Adipose tissue (tissue), 3 donors: ENCODE data around the gene SCN5A. TPM values are rescaled to one million over a fixed set of nuclear protein-coding genes. Genes with fewer than 3 reads are reported as not detected.

Experiments used
- H3K27ac ChIP-seq: one replicate; pipeline ENCODE4 v1.5.1; 2013; ENCODE audit warnings: low read depth, low read length
- WGBS, 3 donors: extraction: QIAGEN DNeasy Blood & Tissue Kit; methylation state at CpG; one replicate each; pipeline ENCODE4 v1.1.7; 2013; 5-methylcytosine and 5-hydroxymethylcytosine counted together
- polyA plus RNA-seq, 3 donors: library from polyadenylated mRNA; stranded (reverse); fragments of 200-250 nt; gene quantifications; one replicate each; pipeline ENCODE4 v1.2.3, GENCODE V29; 2013
- donor health status: healthy with polysubstance abuse.
- donor health status: Bipolar disorder and iron deficiency.
- donor health status: healthy.

The SCN5A gene
- polyA plus RNA-seq, 3 donors, result 0.06 to 0.11 (median 0.07) TPM

DNA sequence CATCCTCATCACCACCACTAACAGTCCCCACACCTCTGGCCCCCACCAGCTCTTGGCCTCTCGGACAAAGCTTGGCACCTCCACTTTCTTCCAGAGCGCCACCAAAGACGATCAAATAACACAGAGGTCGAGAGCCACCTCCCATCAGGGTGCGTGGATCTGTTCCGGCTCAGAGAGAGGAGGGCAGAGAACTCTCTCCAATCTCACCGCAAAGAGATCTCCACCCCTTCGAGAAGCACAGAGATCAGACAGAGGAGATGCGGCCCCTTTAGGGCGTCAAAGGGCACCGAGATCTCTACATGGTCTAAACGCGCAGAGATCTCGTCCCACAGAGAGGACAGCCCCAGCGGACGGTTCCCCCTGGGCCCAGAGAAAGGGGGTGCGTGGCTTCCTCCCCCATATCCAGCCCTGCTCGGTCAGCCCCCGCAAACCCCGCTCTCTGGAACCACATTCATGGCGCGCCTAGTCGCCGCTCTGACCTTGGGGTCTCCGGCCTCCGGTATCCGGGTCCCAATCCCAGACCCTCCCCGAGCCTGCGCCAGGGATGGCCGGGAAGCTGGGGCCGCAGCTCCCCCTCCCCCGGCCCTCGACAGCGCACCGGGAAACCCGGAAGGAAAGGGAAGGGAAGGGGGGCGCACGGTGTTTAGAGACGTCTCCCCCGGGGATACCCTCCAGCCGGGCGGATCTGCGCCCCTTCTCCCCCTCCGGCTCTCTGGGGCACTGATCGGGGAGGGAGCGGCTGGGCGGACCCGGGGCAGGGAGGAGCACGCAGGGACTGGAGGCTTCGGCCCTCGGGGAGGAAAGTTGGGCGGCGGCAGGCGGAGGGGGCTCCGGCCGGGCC, 608 bp downstream of the SCN5A start:
- WGBS, 3 donors, result 9 to 11% (median 10%) methylated on average over 41 to 56 of the region's 56 CpGs
- H3K27ac ChIP-seq, result no peak overlapping the region

- H3K27ac ChIP-seq, result no peak overlapping the region
- 89 to 94% (median 93%) methylated on average over 7 of the region's 7 CpGs for WGBS, 3 donors
Measured at GRCh38 chr3:38648024-38648658, 1.3 kb downstream of the SCN5A start.

DNA sequence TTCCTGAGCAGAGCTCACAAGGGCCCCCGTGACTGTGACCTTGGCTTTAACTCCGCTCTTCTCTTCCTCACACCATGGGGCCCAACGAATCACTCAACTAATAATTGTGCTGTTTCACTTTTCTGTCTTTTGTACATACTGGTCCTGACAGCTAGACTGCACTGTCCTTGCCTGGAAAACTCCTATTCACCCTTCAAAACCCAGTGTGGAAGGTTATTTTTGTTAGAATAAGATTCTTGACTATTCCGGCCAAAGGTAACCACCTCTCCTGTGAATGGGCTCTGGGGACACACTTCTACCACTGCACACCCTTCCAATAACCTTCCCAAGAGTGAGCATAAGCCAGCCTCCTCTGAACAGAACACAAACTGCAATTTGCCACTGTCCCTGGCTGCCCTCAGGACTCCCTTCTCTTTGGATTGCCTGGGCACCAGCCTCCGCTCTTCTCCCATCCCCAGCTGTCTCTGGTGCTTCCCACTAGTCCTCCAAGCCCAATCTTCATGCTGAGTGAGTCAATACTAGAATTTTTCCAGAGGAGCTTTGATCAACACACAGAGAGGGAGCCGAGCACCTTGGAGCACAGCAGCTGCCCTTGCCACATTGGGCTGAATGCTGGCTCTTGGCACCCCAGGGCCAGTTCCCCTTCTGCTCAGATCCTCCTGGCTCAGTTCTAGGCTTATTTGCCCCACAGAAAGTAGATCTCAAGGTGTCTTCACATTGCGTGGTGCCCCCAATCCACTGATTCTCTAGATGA, 2.1 kb downstream of the SCN5A start:
- H3K27ac ChIP-seq, result no peak overlapping the region
- 82 to 93% (median 90%) methylated on average over 7 of the region's 7 CpGs for WGBS, 3 donors

DNA sequence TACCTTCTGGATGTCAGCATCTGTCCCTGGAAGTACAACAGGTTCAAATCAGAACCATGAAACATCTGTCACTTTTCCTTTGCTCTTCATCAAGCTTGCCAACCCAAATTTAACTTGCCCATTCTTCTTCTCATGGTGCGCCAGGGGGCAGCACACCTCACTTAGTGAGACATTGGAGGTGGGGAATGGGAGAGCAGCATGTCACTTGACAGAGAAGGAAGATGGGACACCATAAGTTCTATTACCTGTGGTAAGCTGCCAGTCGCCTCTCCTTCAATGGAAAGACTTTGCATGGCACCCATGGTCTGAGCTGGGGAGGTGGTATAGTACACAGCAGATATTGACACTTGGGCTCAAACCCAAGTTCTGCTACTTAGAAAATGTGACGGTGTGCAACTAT, 2.9 kb downstream of the SCN5A start:
- H3K27ac ChIP-seq, result no peak overlapping the region
- 68 to 87% (median 71%) methylated on average over 3 of the region's 3 CpGs for WGBS, 3 donors

- WGBS, 3 donors, result 71 to 86% (median 83%) methylated on average over 4 of the region's 4 CpGs
- H3K27ac ChIP-seq, result no peak overlapping the region
Measured at GRCh38 chr3:38646062-38646461, 3.4 kb downstream of the SCN5A start.

- H3K27ac ChIP-seq, result no peak overlapping the region
Measured at GRCh38 chr3:38645601-38646000, 3.9 kb downstream of the SCN5A start.

GRCh38 chr3:38645076-38645475, 4.4 kb downstream of the SCN5A start:
- WGBS, 3 donors, result 65 to 71% (median 69%) methylated on average over 4 of the region's 4 CpGs
- H3K27ac ChIP-seq, result no peak overlapping the region

More at GRCh38 chr3:38645601-38646000, 3.9 kb downstream of the SCN5A start:
- WGBS, 3 donors, result 60 to 78% (median 74%) methylated on average over 8 of the region's 8 CpGs

- 80 to 88% (median 87%) methylated on average over 7 of the region's 7 CpGs for WGBS, 3 donors
- no peak overlapping the region for H3K27ac ChIP-seq
Measured at GRCh38 chr3:38644662-38645053, 4.8 kb downstream of the SCN5A start.

DNA sequence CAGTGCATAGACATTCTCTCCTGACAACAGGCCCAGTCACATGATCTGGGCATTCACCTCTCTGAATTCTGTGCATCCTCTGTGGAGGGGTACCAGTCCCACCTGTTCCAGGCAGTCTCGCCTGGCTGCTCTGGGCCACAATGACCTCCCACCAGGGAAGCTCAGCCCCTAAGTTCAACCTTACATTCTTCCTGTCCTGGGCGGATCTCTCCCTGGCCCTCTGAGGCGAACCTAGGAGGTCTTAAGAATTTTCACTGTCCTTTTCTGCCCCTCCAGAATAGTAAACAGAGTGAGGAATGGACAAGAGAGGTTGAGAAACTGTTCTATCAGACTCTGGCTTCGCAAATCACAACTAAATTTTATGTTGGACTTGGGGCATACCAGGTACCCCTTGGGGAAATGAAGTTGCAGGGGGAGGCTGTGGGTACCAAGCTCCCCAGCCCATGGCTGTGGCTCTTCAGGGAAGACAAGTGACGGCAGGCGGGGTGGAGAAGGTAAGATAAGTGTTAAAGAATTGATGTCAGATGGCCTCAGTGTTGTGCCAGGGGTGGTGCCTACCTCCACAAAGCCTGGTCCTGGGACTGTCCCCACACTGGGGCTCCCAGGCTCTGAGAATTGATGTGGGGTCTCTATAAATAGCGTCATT, 5.3 kb downstream of the SCN5A start:
- no peak overlapping the region for H3K27ac ChIP-seq
- 84 to 92% (median 91%) methylated on average over 7 of the region's 7 CpGs for WGBS, 3 donors

DNA sequence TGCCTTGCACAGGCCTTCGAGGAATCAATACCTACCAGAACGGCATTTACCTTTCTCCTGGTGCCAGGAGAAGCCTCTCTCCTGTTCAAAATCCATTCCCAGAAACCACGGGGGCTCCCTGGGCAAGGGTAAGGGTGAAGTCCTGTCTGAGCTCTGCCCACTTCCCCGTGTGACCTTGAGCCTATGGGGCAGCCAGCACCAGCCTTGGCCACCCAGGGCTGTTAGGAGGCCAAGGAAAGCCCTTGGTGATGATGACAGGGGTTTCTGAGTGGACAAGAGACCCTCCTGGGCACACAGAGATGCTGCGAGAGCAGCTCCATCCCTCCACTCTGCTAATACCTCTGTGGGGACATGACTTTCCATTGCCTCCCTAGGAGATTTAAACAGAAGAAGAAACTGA, 5.9 kb downstream of the SCN5A start:
- no peak overlapping the region for H3K27ac ChIP-seq
- 67 to 87% (median 84%) methylated on average over 5 of the region's 5 CpGs for WGBS, 3 donors

DNA sequence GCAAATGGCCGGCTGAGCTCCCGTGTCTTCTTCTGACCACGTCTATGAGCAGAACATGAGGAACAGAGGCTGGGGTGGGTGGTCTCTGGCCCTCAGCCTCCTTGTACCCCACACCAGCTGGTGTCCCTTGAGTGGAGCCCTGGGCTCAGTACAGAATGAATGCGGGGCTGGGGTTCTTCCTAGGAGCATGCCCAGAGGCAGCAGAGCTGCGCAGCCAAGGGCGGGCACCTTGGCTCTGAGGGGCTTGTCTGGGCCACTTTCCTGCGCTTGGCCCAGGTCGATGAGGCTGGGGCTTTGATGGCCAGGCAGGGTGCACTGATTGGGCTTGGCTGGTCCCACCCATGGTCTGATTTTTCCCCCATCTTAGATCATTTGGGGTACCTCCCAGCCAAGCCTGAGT, 6.4 kb downstream of the SCN5A start:
- WGBS, 3 donors, result 84 to 96% (median 89%) methylated on average over 7 to 8 of the region's 8 CpGs

GRCh38 chr3:38641461-38642110, 7.9 kb downstream of the SCN5A start:
- no peak overlapping the region for H3K27ac ChIP-seq
- WGBS, 3 donors, result 76 to 87% (median 80%) methylated on average over 8 of the region's 8 CpGs

More for the DNA sequence above, 6.4 kb downstream of the SCN5A start:
- no peak overlapping the region for H3K27ac ChIP-seq

DNA sequence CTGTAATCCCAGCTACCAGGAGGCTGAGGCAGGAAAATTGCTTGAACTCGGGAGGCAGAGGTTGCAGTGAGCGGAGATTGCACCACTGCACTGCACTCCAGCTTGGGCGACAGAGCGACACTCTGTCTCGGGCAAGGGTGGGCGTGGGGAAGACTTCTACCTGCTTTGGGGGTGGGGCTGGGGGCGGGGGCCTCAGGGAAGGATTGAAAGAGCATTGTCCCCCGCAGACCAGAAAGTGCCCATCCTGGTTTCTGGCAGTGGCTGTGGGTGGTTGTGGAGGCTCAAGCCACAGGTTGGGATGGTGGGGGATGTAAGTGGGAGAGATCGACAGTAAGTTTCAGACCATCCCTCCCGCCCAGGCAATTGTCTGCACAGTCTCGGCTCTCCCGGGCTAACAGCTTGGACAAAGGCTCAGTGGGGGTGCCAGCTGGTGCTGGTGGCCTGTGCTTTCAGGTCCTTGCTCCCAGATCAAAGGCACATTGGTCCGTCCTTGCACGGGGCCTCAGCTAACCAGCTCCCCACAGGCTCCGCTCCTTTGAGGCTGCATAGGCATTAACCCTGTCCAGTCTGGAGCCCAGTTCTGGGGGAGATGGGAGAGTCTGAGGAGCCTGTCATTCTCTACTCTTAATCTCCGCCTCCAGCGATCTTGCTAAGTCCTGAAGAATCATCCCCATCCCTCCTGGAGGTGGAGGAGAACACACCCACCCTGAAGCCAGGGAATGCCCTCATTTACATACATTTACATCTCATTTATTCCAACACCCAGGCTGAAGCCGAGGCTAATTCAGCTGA, 8.6 kb downstream of the SCN5A start:
- H3K27ac ChIP-seq, result no peak overlapping the region
- WGBS, 3 donors, result 62 to 68% (median 68%) methylated on average over 15 to 18 of the region's 18 CpGs

- WGBS, 3 donors, result 72 to 85% (median 82%) methylated on average over 2 of the region's 2 CpGs
- H3K27ac ChIP-seq, result no peak overlapping the region
Measured at GRCh38 chr3:38638354-38638753, 11.1 kb downstream of the SCN5A start.

- 42 to 61% (median 59%) methylated on average over 5 of the region's 5 CpGs for WGBS, 3 donors
- H3K27ac ChIP-seq, result no peak overlapping the region
Measured at GRCh38 chr3:38637906-38638305, 11.6 kb downstream of the SCN5A start.

DNA sequence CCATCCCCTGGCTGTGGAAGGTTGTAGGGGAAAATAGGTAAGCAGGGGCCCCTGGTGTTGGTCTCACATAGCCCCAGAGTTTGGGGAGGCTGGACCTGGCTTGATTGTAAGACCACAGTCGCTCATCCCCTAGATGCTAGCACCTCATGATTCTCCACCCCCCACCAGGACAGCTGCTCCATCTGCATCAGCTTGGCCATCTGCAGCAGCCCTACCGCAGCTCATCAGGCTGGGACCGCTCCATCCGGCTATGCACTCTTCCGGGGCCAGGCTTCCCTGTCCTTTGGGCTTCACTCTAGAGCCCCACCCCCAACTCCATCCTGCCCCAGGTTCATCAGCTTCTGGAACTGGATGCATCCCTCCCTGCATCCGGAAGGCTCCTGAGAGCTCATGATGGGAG, 12.6 kb downstream of the SCN5A start:
- no peak overlapping the region for H3K27ac ChIP-seq
- WGBS, 3 donors, result 68 to 89% (median 88%) methylated on average over 6 of the region's 6 CpGs

DNA sequence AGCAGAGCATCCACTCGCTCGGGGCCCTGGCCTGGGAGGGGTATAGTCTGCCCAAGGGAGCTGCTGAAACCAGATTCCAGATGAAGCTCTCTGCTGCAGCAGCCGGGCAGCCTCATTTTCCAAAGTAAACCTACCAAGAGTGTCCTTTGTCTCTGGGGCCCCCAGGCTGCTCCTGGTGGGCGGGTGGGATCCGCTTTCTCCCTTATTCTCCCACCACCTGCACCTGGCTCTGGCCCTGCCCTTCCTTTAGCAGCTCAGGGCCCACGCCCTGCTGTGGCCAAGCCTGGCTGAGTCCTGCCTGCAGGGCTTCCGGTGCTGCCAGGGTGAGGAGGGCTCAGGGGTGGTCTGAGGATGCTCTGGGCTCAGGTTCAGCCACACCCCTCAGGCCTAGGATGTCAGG, 13.0 kb downstream of the SCN5A start:
- H3K27ac ChIP-seq, result no peak overlapping the region
- 44 to 83% (median 73%) methylated on average over 7 of the region's 7 CpGs for WGBS, 3 donors
